Pancreas (tissue), 10 donors: ENCODE measurements around the gene TMPRSS2. TPM values are rescaled to one million over a fixed set of nuclear protein-coding genes. Genes with fewer than 3 reads are reported as not detected.

Experiments
- ATAC-seq, 4 donors: fragments of 200-7000 bp; cut with Tn5 transposase; one replicate each; pipeline versions ENCODE4 v1.8.0 to v1.9.1; 2020; ENCODE audit warnings: mild to moderate bottlenecking in 4 of 4, moderate library complexity in 4 of 4
- DNase-seq, 6 donors: peaks; one replicate each; pipeline ENCODE4 v3.0.0-alpha.2; 2020
- FAIRE-seq: peaks from 2 replicates; lab custom pipeline; 2012; peaks lifted over from hg19 to GRCh38; lab: Jason Lieb, UNC
- H3K27ac ChIP-seq, 4 donors: fragments of 200-600 bp; sonication (generic); 1 replicate in 3 of 4; 2 replicates in 1 of 4; pipeline versions ENCODE4 v1.5.0 to v1.8.0; 2020
- H3K27me3 ChIP-seq, 4 donors: fragments of 200-600 bp; one replicate each; pipeline ENCODE4 v1.8.0; 2021
- H3K36me3 ChIP-seq, 3 donors: fragments of 200-600 bp; sonication (generic) in 1 of 3; one replicate each; pipeline versions ENCODE4 v1.5.0 to v1.8.0; 2020 to 2021
- H3K4me1 ChIP-seq, 3 donors: fragments of 200-600 bp; one replicate each; pipeline ENCODE4 v1.8.0; 2021
- H3K4me3 ChIP-seq, 4 donors: fragments of 200-600 bp; sonication (generic) in 2 of 4; one replicate each; pipeline versions ENCODE4 v1.5.0 to v1.8.0; 2020 to 2021
- H3K9me3 ChIP-seq, 4 donors: fragments of 200-600 bp; one replicate each; pipeline ENCODE4 v1.8.0; 2021
- WGBS, 2 donors: extraction: QIAGEN DNeasy Blood & Tissue Kit; methylation state at CpG; one replicate each; pipeline ENCODE4 v1.1.7; 2013; 5-methylcytosine and 5-hydroxymethylcytosine counted together
- intact Hi-C, 3 donors: fragments of 100-400 bp; cut with DNase I; formaldehyde crosslinking; loops; one replicate each; pipeline versions ENCODE4 v1.11.1 to v1.14.2; 2022
- polyA plus RNA-seq, 2 donors: library from polyadenylated mRNA; stranded (reverse); fragments of 200-250 nt; gene quantifications; one replicate each; pipeline ENCODE4 v1.2.3, GENCODE V29; 2013
- total RNA-seq, 6 donors: library from RNA; stranded (reverse); fragmentation: NEBNext Ultra II Directional in 4 of 6; extraction: Animal tissue kit (Norgen Biotek cat#: 25700) in 4 of 6; gene quantifications; one replicate each; pipeline versions ENCODE4 v1.2.1 to v1.2.4, GENCODE V29; 2021 to 2023
- TF ChIP-seq, protein P1 (sequence below), 4 donors: fragments of 200-600 bp; sonication (generic) in 3 of 4; IDR thresholded peaks; one replicate each; pipeline versions ENCODE4 v1.5.0 to v1.8.0; 2021; ENCODE audit warnings: antibody characterized with exemption in 4 of 4
- donor health status: healthy with polysubstance abuse.
- donor health status: DM: no; HTN: no; CAD: no; lungs with moderate emphysema.
- donor health status: DM: no; HTN: no; CAD: no.
- donor health status: control.
- donor health status: control.
- donor health status: Bipolar disorder and iron deficiency.
- donor health status: DM: yes; HTN: yes; CAD: no.
- donor health status: DM: no; HTN: no; CAD: no.
- donor health status: DM: no; HTN: no; CAD: no.
- donor health status: DM: yes; HTN: yes; CAD: no.

The TMPRSS2 gene
- total and polyA plus RNA-seq, 8 donors: 42.2 to 88.8 (median 69.6) TPM

DNA sequence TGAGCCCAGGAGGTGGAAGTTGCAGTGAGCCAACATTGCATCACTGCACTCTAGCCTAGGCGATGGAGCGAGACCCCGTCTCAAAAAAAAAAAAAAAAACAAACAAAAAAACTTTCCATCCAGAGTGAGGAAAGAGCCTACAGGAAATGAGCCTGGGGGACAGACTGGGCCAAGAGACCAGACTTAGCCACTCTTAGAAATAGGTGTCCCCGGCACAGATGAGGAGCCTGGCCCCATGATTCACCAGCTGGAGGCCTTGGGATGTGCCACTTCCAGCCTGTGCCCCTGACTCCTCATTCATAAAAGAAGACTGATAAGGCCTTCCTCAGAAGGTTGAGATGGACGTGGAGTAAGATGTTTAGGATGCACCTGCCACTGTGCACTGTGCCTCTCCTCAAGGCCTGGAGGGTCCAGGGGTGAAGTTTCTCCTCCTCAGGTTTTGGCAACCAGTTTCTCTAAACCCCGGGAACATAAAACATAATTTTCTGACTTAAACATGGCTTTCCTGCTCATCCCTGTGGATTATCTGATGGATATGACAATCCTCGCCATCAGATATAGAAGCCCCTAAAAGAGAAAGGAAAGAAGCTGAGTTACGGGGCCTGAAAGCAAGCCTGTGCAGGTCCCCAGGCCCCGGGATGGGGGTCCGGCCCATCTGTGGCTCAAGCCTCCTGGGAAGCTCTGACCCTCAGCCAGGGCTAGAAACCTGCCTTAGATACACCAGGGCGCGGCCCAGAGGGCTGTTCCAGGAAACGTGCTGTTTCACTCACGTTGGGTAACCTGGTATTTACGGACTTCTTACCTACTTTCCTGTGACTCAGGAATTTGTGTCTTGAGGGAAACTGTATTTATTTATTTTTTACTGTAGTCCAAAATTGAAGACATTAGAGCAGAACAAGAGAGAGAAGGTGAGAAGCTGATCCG lies 55.9 kb downstream of the TMPRSS2 start:
- Histone ChIP-seq H3K27ac (no peak overlapping the region), H3K4me3 (no peak overlapping the region), H3K36me3 (peaks cover 0 to 6% (median 0%) of the 10 kb centered on the region in 3 donors), H3K4me1 (no peaks in the 10 kb centered on the region), H3K9me3 (no peaks in the 10 kb centered on the region), H3K27me3 (no peaks in the 10 kb centered on the region)
- 86% methylated on average over 16 of the region's 16 CpGs for WGBS, 2 donors
- TF ChIP-seq, protein P1, sequence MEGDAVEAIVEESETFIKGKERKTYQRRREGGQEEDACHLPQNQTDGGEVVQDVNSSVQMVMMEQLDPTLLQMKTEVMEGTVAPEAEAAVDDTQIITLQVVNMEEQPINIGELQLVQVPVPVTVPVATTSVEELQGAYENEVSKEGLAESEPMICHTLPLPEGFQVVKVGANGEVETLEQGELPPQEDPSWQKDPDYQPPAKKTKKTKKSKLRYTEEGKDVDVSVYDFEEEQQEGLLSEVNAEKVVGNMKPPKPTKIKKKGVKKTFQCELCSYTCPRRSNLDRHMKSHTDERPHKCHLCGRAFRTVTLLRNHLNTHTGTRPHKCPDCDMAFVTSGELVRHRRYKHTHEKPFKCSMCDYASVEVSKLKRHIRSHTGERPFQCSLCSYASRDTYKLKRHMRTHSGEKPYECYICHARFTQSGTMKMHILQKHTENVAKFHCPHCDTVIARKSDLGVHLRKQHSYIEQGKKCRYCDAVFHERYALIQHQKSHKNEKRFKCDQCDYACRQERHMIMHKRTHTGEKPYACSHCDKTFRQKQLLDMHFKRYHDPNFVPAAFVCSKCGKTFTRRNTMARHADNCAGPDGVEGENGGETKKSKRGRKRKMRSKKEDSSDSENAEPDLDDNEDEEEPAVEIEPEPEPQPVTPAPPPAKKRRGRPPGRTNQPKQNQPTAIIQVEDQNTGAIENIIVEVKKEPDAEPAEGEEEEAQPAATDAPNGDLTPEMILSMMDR (IDR thresholded peaks at IDR 0.05): no peak
- FAIRE-seq (no peak), ATAC-seq (no peak), DNase-seq (no peak)
- intact Hi-C loops: loop anchor here in 1 of 3 donors (10.0 kb wide), 1 partner anchor 87 kb away; the partner anchor contains the start of gene MX2

DNA sequence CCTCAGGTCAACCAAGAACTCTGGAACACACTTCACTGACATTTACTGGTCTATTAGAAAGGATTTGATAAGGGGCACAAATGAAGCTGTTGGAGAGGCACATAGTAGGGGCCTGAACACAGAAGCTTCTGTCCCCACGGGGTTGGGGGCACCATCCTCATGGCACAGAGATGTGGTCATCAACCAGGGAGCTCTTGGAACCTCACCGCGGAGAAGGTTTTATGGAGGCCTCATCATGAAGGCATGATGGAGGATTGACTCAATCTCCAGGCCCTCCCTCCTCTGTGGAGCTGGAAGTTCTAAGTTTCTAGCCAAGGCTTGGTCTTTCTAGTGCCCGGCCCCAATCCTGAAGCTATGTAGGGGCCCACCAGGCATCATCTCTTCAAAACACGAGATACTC lies 58.3 kb downstream of the TMPRSS2 start:
- intact Hi-C loops: loop anchor here in 1 of 3 donors (10.0 kb wide), 1 partner anchor 85 kb away; the partner anchor contains the start of gene MX2
- H3K4me1 ChIP-seq: no peaks in the 10 kb centered on the region
- TF ChIP-seq, protein P1 (IDR thresholded peaks at IDR 0.05): no peak
- ATAC-seq: no peak
- no peak overlapping the region for H3K27ac ChIP-seq
- H3K4me3 ChIP-seq: no peak overlapping the region
- no peak for DNase-seq
- no peak for FAIRE-seq
- no peaks in the 10 kb centered on the region for H3K9me3 ChIP-seq
- 73 to 87% methylated on average over 5 of the region's 5 CpGs for WGBS, 2 donors
- H3K36me3 ChIP-seq: peaks cover 0 to 10% (median 0%) of the 10 kb centered on the region in 3 donors
- H3K27me3 ChIP-seq: no peaks in the 10 kb centered on the region

- 91 to 96% methylated on average over 3 of the region's 3 CpGs for WGBS, 2 donors
- H3K4me3 ChIP-seq: no peak overlapping the region
- no peak for ATAC-seq
- no peaks in the 10 kb centered on the region for H3K9me3 ChIP-seq
- H3K4me1 ChIP-seq: no peaks in the 10 kb centered on the region
- peaks cover 0 to 8% (median 0%) of the 10 kb centered on the region in 3 donors for H3K36me3 ChIP-seq
- TF ChIP-seq, protein P1 (IDR thresholded peaks at IDR 0.05): no peak
- no peak overlapping the region for H3K27ac ChIP-seq
- H3K27me3 ChIP-seq: no peaks in the 10 kb centered on the region
- intact Hi-C loops: no loop called here
- FAIRE-seq: no peak
- no peak for DNase-seq
Measured at GRCh38 chr21:41447356-41447755, 60.6 kb downstream of the TMPRSS2 start.

GRCh38 chr21:41446586-41446985 lies 61.4 kb downstream of the TMPRSS2 start:
- Histone ChIP-seq H3K27me3 (no peaks in the 10 kb centered on the region), H3K9me3 (no peaks in the 10 kb centered on the region), H3K36me3 (peaks cover 0 to 5% (median 0%) of the 10 kb centered on the region in 3 donors), H3K4me1 (no peaks in the 10 kb centered on the region), H3K4me3 (no peak overlapping the region), H3K27ac (no peak overlapping the region)
- WGBS, 2 donors: 58 to 83% methylated on average over 4 of the region's 4 CpGs
- intact Hi-C loops: no loop called here
- ATAC-seq (no peak), FAIRE-seq (no peak), DNase-seq (no peak)
- TF ChIP-seq, protein P1 (IDR thresholded peaks at IDR 0.05): no peak

GRCh38 chr21:41445465-41445862 lies 62.5 kb downstream of the TMPRSS2 start:
- no peak overlapping the region for H3K4me3 ChIP-seq
- H3K9me3 ChIP-seq: no peaks in the 10 kb centered on the region
- no peak for DNase-seq
- TF ChIP-seq, protein P1 (IDR thresholded peaks at IDR 0.05): no peak
- intact Hi-C loops: no loop called here
- H3K36me3 ChIP-seq: peaks cover 0 to 5% (median 0%) of the 10 kb centered on the region in 3 donors
- no peak for FAIRE-seq
- H3K4me1 ChIP-seq: no peaks in the 10 kb centered on the region
- H3K27me3 ChIP-seq: no peaks in the 10 kb centered on the region
- ATAC-seq: no peak
- 90 to 94% methylated on average over 7 of the region's 7 CpGs for WGBS, 2 donors
- no peak overlapping the region for H3K27ac ChIP-seq
